HFF-Myc (cell line): ENCODE measurements around the gene TES.

ENCODE experiments used
- DNase-seq: peaks from one replicate; pipeline ENCODE4 v3.0.0-alpha.2; 2011; ENCODE audit warnings: low read depth; ENCODE audit errors: extremely low read depth
- H3K4me3 ChIP-seq: replicated peaks from 2 replicates; pipeline ENCODE4 v1.5.1; 2011; ENCODE audit warnings: low read depth, mild to moderate bottlenecking, control low read depth, low read length
- CTCF ChIP-seq: IDR thresholded peaks from 2 replicates; pipeline ENCODE4 v1.5.1; 2012; ENCODE audit warnings: mild to moderate bottlenecking, low read depth, low read length, control low read depth; ENCODE audit errors: missing control alignments

The TES gene

GRCh38 chr7:116212869-116213268 lies 2.5 kb downstream of the TES start:
- no peak for TF ChIP-seq CTCF
- no peak for DNase-seq
- H3K4me3 ChIP-seq: no peak overlapping the region

- TF ChIP-seq CTCF: no peak
- H3K4me3 ChIP-seq: no peak overlapping the region
- no peak for DNase-seq
Observed at GRCh38 chr7:116213361-116214130, 3.2 kb downstream of the TES start.

GRCh38 chr7:116214921-116215320 lies 4.6 kb downstream of the TES start:
- H3K4me3 ChIP-seq: no peak overlapping the region
- DNase-seq: no peak
- no peak for TF ChIP-seq CTCF

- TF ChIP-seq CTCF: no peak
- no peak for DNase-seq
- no peak overlapping the region for H3K4me3 ChIP-seq
Observed at GRCh38 chr7:116215551-116215950, 5.2 kb downstream of the TES start.

- no peak overlapping the region for H3K4me3 ChIP-seq
- DNase-seq: no peak
- no peak for TF ChIP-seq CTCF
Observed at GRCh38 chr7:116216956-116217571, 6.7 kb downstream of the TES start.

- peak; percentile 79 for DNase-seq
- no peak for TF ChIP-seq CTCF
- H3K4me3 ChIP-seq: no peak overlapping the region
Observed at GRCh38 chr7:116218051-116218645, 7.8 kb downstream of the TES start.
